Kidney epithelial cell (primary cell): Measurements from ENCODE around the gene PITPNB. TPM values are rescaled to one million over a fixed set of nuclear protein-coding genes. Genes with fewer than 3 reads are reported as not detected.

Source experiments
- DNase-seq: peaks from one replicate; pipeline ENCODE4 v3.0.0-alpha.2; 2010; ENCODE audit warnings: low read depth
- H3K27me3 ChIP-seq: 2 replicates; pipeline ENCODE4 v1.6.0; 2011; ENCODE audit warnings: low read length; ENCODE audit not compliant: control insufficient read depth, insufficient read depth
- H3K36me3 ChIP-seq: 2 replicates; pipeline ENCODE4 v1.5.1; 2011; ENCODE audit warnings: low read length; ENCODE audit not compliant: control insufficient read depth, insufficient read depth
- H3K4me3 ChIP-seq: 2 replicates; pipeline ENCODE4 v1.5.1; 2011; ENCODE audit warnings: low read depth, mild to moderate bottlenecking, control low read depth, low read length
- CTCF ChIP-seq: IDR thresholded peaks from 2 replicates; pipeline ENCODE4 v1.5.1; 2011; ENCODE audit warnings: mild to moderate bottlenecking, moderate library complexity, low read length, control low read depth, inconsistent platforms; ENCODE audit not compliant: insufficient read depth, poor library complexity, severe bottlenecking
- total RNA-seq: library from RNA; depleted of rRNA; stranded (reverse); fragments of >200 nt; gene quantifications from 2 replicates; pipeline ENCODE4 v1.2.3, GENCODE V29; 2015

Gene PITPNB
- total RNA-seq, 1 donor from 2014 or later: 32.3 TPM

- Histone ChIP-seq H3K4me3 (no peak overlapping the region), H3K36me3 (no peaks in the 10 kb centered on the region), H3K27me3 (no peaks in the 10 kb centered on the region)
- no peak for TF ChIP-seq CTCF
- DNase-seq: no peak
Measured at GRCh38 chr22:27903805-27904473, 15.1 kb downstream of the PITPNB start.

GRCh38 chr22:27900153-27900552, 18.9 kb downstream of the PITPNB start:
- Histone ChIP-seq H3K36me3 (no peaks in the 10 kb centered on the region), H3K4me3 (no peak overlapping the region), H3K27me3 (no peaks in the 10 kb centered on the region)
- no peak for DNase-seq
- no peak for TF ChIP-seq CTCF

GRCh38 chr22:27896245-27896644, 22.8 kb downstream of the PITPNB start:
- no peak for DNase-seq
- Histone ChIP-seq H3K4me3 (no peak overlapping the region), H3K27me3 (no peaks in the 10 kb centered on the region), H3K36me3 (no peaks in the 10 kb centered on the region)
- no peak for TF ChIP-seq CTCF

- Histone ChIP-seq H3K4me3 (no peak overlapping the region), H3K36me3 (no peaks in the 10 kb centered on the region), H3K27me3 (no peaks in the 10 kb centered on the region)
- no peak for DNase-seq
- no peak for TF ChIP-seq CTCF
Measured at GRCh38 chr22:27895600-27895999, 23.5 kb downstream of the PITPNB start.

GRCh38 chr22:27892811-27893210, 26.2 kb downstream of the PITPNB start:
- H3K27me3 ChIP-seq: no peaks in the 10 kb centered on the region
- peaks cover 1% of the 10 kb centered on the region for H3K36me3 ChIP-seq
- TF ChIP-seq CTCF: no peak
- DNase-seq: no peak
- no peak overlapping the region for H3K4me3 ChIP-seq

- H3K4me3 ChIP-seq: no peak overlapping the region
- no peak for DNase-seq
- H3K36me3 ChIP-seq: peaks cover 1% of the 10 kb centered on the region
- H3K27me3 ChIP-seq: no peaks in the 10 kb centered on the region
- no peak for TF ChIP-seq CTCF
Measured at GRCh38 chr22:27892064-27892463, 27.0 kb downstream of the PITPNB start.
